ENCODE data around the gene PHGDH. TPM values are rescaled to one million over a fixed set of nuclear protein-coding genes. Genes with fewer than 3 reads are reported as not detected.

The PHGDH gene
- total RNA-seq, 1 donor from 2014 or later: 163 TPM

DNA sequence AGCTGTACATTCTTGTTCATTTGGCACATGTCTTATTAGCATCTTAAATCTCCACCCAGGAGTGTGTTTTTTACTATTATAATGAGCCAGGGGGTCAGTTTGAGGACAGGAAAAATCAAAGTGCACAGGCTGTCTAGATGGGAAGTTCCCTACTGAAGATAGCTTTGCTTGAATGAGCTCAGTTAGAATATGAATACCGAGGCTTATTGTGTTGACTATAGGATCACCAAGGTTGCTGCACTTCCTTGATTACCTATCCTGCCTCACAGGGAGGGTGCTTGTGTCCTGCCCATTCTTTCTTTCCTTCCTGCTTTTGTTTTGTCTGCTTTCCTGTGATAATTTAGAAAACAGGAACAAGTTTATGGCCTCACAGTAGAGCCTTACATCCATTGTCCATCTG lies 16.3 kb downstream of the PHGDH start:
- no peaks in the 10 kb centered on the region for H3K36me3 ChIP-seq (ENCODE audit: control insufficient read depth, insufficient read depth, low read length)
- no peak for DNase-seq (ENCODE audit: low read depth)
- H3K27me3 ChIP-seq (ENCODE audit: control insufficient read depth, insufficient read depth, low read length): no peaks in the 10 kb centered on the region
- TF ChIP-seq, protein P1, sequence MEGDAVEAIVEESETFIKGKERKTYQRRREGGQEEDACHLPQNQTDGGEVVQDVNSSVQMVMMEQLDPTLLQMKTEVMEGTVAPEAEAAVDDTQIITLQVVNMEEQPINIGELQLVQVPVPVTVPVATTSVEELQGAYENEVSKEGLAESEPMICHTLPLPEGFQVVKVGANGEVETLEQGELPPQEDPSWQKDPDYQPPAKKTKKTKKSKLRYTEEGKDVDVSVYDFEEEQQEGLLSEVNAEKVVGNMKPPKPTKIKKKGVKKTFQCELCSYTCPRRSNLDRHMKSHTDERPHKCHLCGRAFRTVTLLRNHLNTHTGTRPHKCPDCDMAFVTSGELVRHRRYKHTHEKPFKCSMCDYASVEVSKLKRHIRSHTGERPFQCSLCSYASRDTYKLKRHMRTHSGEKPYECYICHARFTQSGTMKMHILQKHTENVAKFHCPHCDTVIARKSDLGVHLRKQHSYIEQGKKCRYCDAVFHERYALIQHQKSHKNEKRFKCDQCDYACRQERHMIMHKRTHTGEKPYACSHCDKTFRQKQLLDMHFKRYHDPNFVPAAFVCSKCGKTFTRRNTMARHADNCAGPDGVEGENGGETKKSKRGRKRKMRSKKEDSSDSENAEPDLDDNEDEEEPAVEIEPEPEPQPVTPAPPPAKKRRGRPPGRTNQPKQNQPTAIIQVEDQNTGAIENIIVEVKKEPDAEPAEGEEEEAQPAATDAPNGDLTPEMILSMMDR (IDR thresholded peaks at IDR 0.05; ENCODE audit: insufficient read depth, low read length, poor library complexity, severe bottlenecking): no peak
- H3K4me3 ChIP-seq (ENCODE audit: low read depth, low read length): no peak overlapping the region

DNA sequence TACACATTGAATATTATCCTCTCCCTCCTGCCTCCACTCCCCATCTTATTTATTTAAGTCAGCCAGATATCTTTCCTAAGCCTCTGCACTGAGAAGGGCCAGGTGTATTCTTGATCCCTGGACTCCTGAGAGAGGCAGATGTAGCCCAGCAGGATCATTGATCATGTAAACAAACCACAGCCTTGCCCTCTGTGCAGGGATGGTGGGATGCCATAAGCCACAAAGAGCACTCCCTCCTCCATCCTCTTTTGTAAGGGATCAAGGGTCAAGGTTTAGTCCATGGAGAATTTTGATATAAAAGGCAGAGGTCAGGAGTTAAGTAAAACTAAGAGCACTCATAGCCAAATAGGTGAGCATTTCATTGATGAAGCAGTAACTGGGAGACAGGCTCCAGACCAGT lies 17.3 kb downstream of the PHGDH start:
- TF ChIP-seq, protein P1 (IDR thresholded peaks at IDR 0.05; ENCODE audit: insufficient read depth, low read length, poor library complexity, severe bottlenecking): no peak
- no peak for DNase-seq (ENCODE audit: low read depth)
- Histone ChIP-seq H3K27me3 (ENCODE audit: control insufficient read depth, insufficient read depth, low read length) (no peaks in the 10 kb centered on the region), H3K4me3 (ENCODE audit: low read depth, low read length) (no peak overlapping the region), H3K36me3 (ENCODE audit: control insufficient read depth, insufficient read depth, low read length) (no peaks in the 10 kb centered on the region)

DNA sequence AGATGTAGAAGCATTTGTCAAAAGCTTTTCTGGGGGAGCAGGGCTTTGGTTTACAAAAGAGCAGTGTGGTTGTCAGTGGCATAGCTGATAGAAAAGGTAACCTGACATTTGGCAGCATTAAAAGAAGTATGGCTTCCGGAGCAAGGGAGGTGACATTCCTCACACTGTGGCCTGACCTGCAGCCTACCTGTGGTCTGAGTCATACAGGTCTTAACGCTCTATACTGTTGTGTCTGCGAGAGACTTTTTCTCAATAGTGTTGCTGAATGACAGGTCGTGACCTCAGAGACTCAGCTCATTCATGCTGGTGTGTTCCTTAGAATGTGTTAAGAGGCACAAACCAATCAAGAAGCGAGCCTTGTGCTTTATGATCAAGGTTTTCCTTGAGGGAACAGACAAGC lies 19.3 kb downstream of the PHGDH start:
- TF ChIP-seq, protein P1 (IDR thresholded peaks at IDR 0.05; ENCODE audit: insufficient read depth, low read length, poor library complexity, severe bottlenecking): no peak
- Histone ChIP-seq H3K27me3 (ENCODE audit: control insufficient read depth, insufficient read depth, low read length) (no peaks in the 10 kb centered on the region), H3K4me3 (ENCODE audit: low read depth, low read length) (no peak overlapping the region), H3K36me3 (ENCODE audit: control insufficient read depth, insufficient read depth, low read length) (peaks cover 2% of the 10 kb centered on the region)
- no peak for DNase-seq (ENCODE audit: low read depth)

DNA sequence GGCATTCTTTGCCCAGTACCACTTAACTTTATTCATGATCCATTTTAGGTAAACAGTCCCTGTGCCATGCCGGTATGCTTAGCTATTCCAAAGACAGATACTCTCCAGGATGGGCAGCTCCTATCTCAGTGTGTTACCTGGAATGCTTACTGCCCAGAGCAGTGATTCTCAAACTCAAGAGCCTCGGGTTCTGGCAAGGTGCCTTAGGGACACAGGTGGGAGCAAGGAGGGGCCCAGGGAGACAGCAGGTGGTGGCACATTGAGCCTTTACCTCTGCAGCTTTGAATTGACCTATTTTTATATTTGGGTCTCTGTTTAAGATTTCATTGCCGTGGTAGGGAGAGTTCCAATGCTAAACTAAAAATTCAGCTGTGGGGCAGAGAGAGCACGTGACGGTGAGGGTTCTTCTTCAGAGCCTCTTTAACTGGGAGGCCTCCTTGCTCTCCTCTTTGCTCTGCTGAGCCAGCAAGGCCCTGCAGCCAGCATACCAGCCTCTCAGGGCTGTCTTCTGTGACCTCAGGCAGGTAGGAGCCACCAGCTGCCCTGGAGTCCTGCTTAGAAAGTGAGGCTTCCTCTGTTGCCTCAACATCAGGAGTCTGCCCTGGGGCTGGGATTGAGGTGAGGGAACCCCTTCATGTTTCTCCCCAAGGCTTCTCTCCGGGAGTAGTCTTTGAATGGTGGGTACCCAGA lies 20.2 kb downstream of the PHGDH start:
- Histone ChIP-seq H3K36me3 (ENCODE audit: control insufficient read depth, insufficient read depth, low read length) (peaks cover 2% of the 10 kb centered on the region), H3K27me3 (ENCODE audit: control insufficient read depth, insufficient read depth, low read length) (no peaks in the 10 kb centered on the region), H3K4me3 (ENCODE audit: low read depth, low read length) (no peak overlapping the region)
- TF ChIP-seq, protein P1 (IDR thresholded peaks at IDR 0.05; ENCODE audit: insufficient read depth, low read length, poor library complexity, severe bottlenecking): no peak
- no peak for DNase-seq (ENCODE audit: low read depth)

DNA sequence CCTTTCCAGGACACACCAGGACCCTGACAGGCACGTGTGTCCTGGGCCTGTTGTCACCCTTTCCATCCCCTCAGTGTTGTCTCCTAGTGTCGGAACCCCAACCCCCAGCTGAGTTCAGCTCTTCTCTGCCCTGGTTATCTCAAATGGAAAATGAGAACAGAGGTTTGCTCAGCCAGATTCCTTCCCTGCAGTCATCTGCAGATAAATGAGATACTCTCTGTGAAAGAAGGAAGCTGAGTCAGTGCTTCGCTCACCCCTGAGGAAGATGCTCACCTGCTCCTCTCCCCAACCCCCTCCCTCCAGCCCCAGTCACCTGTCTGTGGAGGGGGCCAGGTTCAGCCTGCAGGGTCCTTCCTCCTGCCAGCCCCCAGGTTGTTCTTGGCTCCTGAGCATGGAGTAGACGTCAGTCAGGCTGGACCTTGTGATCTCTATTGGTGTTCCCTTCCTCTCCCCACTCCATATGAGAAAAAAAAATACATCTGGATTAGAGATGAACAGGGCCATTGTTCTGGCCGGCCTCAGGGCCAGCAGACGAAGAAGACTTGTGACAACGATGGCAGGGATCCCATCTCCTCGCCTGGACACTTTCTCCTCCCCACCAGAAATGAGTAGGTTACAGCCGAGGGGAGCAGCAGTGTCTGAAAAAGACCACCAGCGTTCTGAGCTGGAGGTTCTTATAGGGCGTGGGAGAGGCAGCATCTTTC lies 20.9 kb downstream of the PHGDH start:
- H3K4me3 ChIP-seq (ENCODE audit: low read depth, low read length): no peak overlapping the region
- TF ChIP-seq, protein P1 (IDR thresholded peaks at IDR 0.05; ENCODE audit: insufficient read depth, low read length, poor library complexity, severe bottlenecking): no peak
- H3K36me3 ChIP-seq (ENCODE audit: control insufficient read depth, insufficient read depth, low read length): peaks cover 2% of the 10 kb centered on the region
- no peak for DNase-seq (ENCODE audit: low read depth)
- H3K27me3 ChIP-seq (ENCODE audit: control insufficient read depth, insufficient read depth, low read length): no peaks in the 10 kb centered on the region
